GM23338 (cell line): ENCODE measurements around the gene RIT2. TPM values are rescaled to one million over a fixed set of nuclear protein-coding genes. Genes with fewer than 3 reads are reported as not detected.

Experiments used
- ATAC-seq: fragments of 200-7000 bp; cut with Tn5 transposase; 3 replicates; pipeline ENCODE4 v1.9.1; 2020
- DNase-seq: peaks from one replicate; pipeline ENCODE4 v3.0.0-alpha.2; 2015; ENCODE audit warnings: low spot score
- H2AFZ ChIP-seq: fragments of 200-600 bp; sonication (generic); 2 replicates; pipeline ENCODE4 v1.8.0; 2016; ENCODE audit warnings: antibody characterized with exemption, mild to moderate bottlenecking, moderate library complexity
- H3F3A ChIP-seq: fragments of 200-600 bp; sonication (generic); replicated peaks from 2 replicates; pipeline ENCODE4 v1.8.0; 2017; ENCODE audit warnings: antibody characterized with exemption, mixed run types, low read depth
- H3K27ac ChIP-seq: fragments of 200-600 bp; sonication (generic); 2 replicates; pipeline ENCODE4 v1.6.1; 2016; ENCODE audit warnings: low read depth
- H3K27me3 ChIP-seq: fragments of 200-600 bp; sonication (generic); 2 replicates; pipeline ENCODE4 v1.8.0; 2016; ENCODE audit warnings: mild to moderate bottlenecking, mixed run types, moderate library complexity; ENCODE audit not compliant: insufficient read depth
- H3K36me3 ChIP-seq: fragments of 200-600 bp; sonication (generic); 2 replicates; pipeline ENCODE4 v1.8.0; 2016; ENCODE audit warnings: mild to moderate bottlenecking; ENCODE audit not compliant: insufficient read depth
- H3K4me1 ChIP-seq: fragments of 200-600 bp; sonication (generic); 2 replicates; pipeline ENCODE4 v1.8.0; 2016; ENCODE audit warnings: mild to moderate bottlenecking, moderate library complexity; ENCODE audit not compliant: insufficient read depth
- H3K4me2 ChIP-seq: fragments of 200-600 bp; sonication (generic); 2 replicates; pipeline ENCODE4 v1.7.1; 2017; ENCODE audit warnings: mixed run types
- H3K4me3 ChIP-seq: fragments of 200-600 bp; sonication (generic); 2 replicates; pipeline ENCODE4 v1.6.1; 2016; ENCODE audit warnings: mixed run types
- H3K79me2 ChIP-seq: fragments of 200-600 bp; sonication (generic); replicated peaks from 2 replicates; pipeline ENCODE4 v1.8.0; 2017; ENCODE audit warnings: mild to moderate bottlenecking; ENCODE audit not compliant: insufficient read depth
- H3K9me2 ChIP-seq: fragments of 200-600 bp; sonication (generic); 2 replicates; pipeline ENCODE4 v1.8.0; 2017; ENCODE audit not compliant: insufficient read depth
- H4K20me1 ChIP-seq: fragments of 200-600 bp; sonication (generic); replicated peaks from 2 replicates; pipeline ENCODE4 v1.8.0; 2017; ENCODE audit warnings: mild to moderate bottlenecking; ENCODE audit not compliant: insufficient read depth
- H3K27ac Mint-ChIP-seq: 2 replicates; pipeline ENCODE4 v1.8.0; 2020; ENCODE audit warnings: inconsistent platforms, mild to moderate bottlenecking, moderate library complexity, mixed read lengths
- H3K27me3 Mint-ChIP-seq: 3 replicates; pipeline ENCODE4 v1.8.0; 2022; ENCODE audit warnings: low read depth, mild to moderate bottlenecking, moderate library complexity, mixed read lengths, inconsistent platforms; ENCODE audit not compliant: insufficient read depth, poor library complexity
- H3K36me3 Mint-ChIP-seq: 3 replicates; pipeline ENCODE4 v1.8.0; 2021; ENCODE audit warnings: low read depth, mild to moderate bottlenecking, inconsistent platforms, moderate library complexity, mixed read lengths
- H3K4me1 Mint-ChIP-seq: 3 replicates; pipeline ENCODE4 v1.8.0; 2020; ENCODE audit warnings: mild to moderate bottlenecking, inconsistent platforms, mixed read lengths
- H3K4me3 Mint-ChIP-seq: 3 replicates; pipeline ENCODE4 v1.8.0; 2021; ENCODE audit warnings: moderate library complexity, mild to moderate bottlenecking, inconsistent platforms, mixed read lengths
- H3K9me3 Mint-ChIP-seq: 3 replicates; pipeline ENCODE4 v1.8.0; 2020; ENCODE audit warnings: moderate library complexity, mild to moderate bottlenecking, inconsistent platforms, mixed read lengths
- CREB1 ChIP-seq: fragments of 250-450 bp; sonication (Bioruptor Pico); IDR thresholded peaks from 2 replicates; pipeline ENCODE4 v1.5.0; 2020; ENCODE audit warnings: low read depth, mild to moderate bottlenecking, moderate library complexity
- ETS1 ChIP-seq: IDR thresholded peaks from 2 replicates; pipeline ENCODE4 v1.6.1; 2016; ENCODE audit warnings: antibody characterized with exemption
- EZH2 ChIP-seq: fragments of 200-600 bp; sonication (generic); IDR thresholded peaks from one replicate; pipeline ENCODE4 v1.8.0; 2017; ENCODE audit warnings: antibody characterized with exemption, mild to moderate bottlenecking, low read depth; ENCODE audit not compliant: unreplicated experiment
- EZH2phosphoT487 ChIP-seq: fragments of 200-600 bp; sonication (generic); IDR thresholded peaks from one replicate; pipeline ENCODE4 v1.8.1; 2018; ENCODE audit warnings: antibody characterized with exemption; ENCODE audit not compliant: unreplicated experiment
- NANOG ChIP-seq: IDR thresholded peaks from 2 replicates; pipeline ENCODE4 v1.6.1; 2016; ENCODE audit warnings: antibody characterized with exemption, borderline replicate concordance
- REST ChIP-seq: IDR thresholded peaks from one replicate; pipeline ENCODE4 v1.6.1; 2018; ENCODE audit warnings: antibody characterized with exemption; ENCODE audit not compliant: unreplicated experiment
- STAT1 ChIP-seq: IDR thresholded peaks from one replicate; pipeline ENCODE4 v1.6.1; 2016; ENCODE audit warnings: antibody characterized with exemption; ENCODE audit not compliant: unreplicated experiment
- ZNF114 ChIP-seq: fragments of 250-450 bp; sonication (Bioruptor Pico); IDR thresholded peaks from 2 replicates; pipeline ENCODE4 v1.5.0; 2020; ENCODE audit warnings: mild to moderate bottlenecking, moderate library complexity
- ZNF462 ChIP-seq: fragments of 250-450 bp; sonication (Bioruptor Pico); IDR thresholded peaks from 2 replicates; pipeline ENCODE4 v1.5.0; 2020; ENCODE audit warnings: mild to moderate bottlenecking, moderate library complexity
- polyA plus RNA-seq: library from polyadenylated mRNA; unstranded; fragments of >200 nt; fragmentation: Nextera tagmentation; extraction: Ambion mirVana; gene quantifications from 2 replicates; pipeline ENCODE4 v1.2.1, GENCODE V29; 2016
- total RNA-seq: library from RNA; depleted of rRNA; stranded (reverse); fragments of >200 nt; shearing (Covaris generic); gene quantifications from 2 replicates; pipeline ENCODE4 v1.2.3, GENCODE V29; 2014

The RIT2 gene
- total and polyA plus RNA-seq, 2 experiments from 2014 or later = 1.9 to 8.8 TPM

GRCh38 chr18:43141208-43141607, 25.7 kb upstream of the RIT2 start:
- Mint-ChIP-seq H3K36me3 (peaks cover 16% of the 10 kb centered on the region; the same call in 2 of the 3 replicates), H3K4me1 (no peaks in the 10 kb centered on the region), H3K9me3 (peaks cover 25% of the 10 kb centered on the region), H3K4me3 (no peak overlapping the region), H3K27me3 (no peaks in the 10 kb centered on the region), H3K27ac (no peak overlapping the region)
- Histone ChIP-seq H4K20me1 (no peaks in the 10 kb centered on the region), H2AFZ (no peak overlapping the region), H3K4me3 (no peak overlapping the region), H3K27ac (no peak overlapping the region), H3K4me1 (no peaks in the 10 kb centered on the region), H3K9me2 (peaks cover 8% of the 10 kb centered on the region; the same call in 1 of the 2 replicates), H3K4me2 (no peak overlapping the region), H3F3A (no peaks in the 10 kb centered on the region), H3K27me3 (no peaks in the 10 kb centered on the region), H3K36me3 (no peaks in the 10 kb centered on the region), H3K79me2 (no peaks in the 10 kb centered on the region)
- TF ChIP-seq EZH2phosphoT487 (no peak), STAT1 (no peak)
- DNase-seq (no peak), ATAC-seq (no peak)

GRCh38 chr18:43139288-43139946, 23.9 kb upstream of the RIT2 start:
- no peaks in the 10 kb centered on the region for H3K4me1 ChIP-seq
- no peak overlapping the region for H3K4me2 ChIP-seq
- no peaks in the 10 kb centered on the region for H4K20me1 ChIP-seq
- DNase-seq (peak; percentile 8), ATAC-seq (no peak)
- H3K4me3 ChIP-seq = no peak overlapping the region
- H3K9me2 ChIP-seq = peaks cover 8% of the 10 kb centered on the region; the same call in 1 of the 2 replicates
- Mint-ChIP-seq H3K36me3 (peaks cover 25% of the 10 kb centered on the region), H3K9me3 (peaks cover 25% of the 10 kb centered on the region), H3K4me1 (no peaks in the 10 kb centered on the region), H3K4me3 (no peak overlapping the region), H3K27ac (no peak overlapping the region), H3K27me3 (peaks cover 1% of the 10 kb centered on the region)
- no peak overlapping the region; the same call in 1 of the 2 replicates for H2AFZ ChIP-seq
- no peaks in the 10 kb centered on the region for H3K79me2 ChIP-seq
- H3K27ac ChIP-seq = no peak overlapping the region
- H3K36me3 ChIP-seq = no peaks in the 10 kb centered on the region
- no peaks in the 10 kb centered on the region for H3K27me3 ChIP-seq
- no peaks in the 10 kb centered on the region for H3F3A ChIP-seq
- TF ChIP-seq ETS1 = no peak
- no peak for TF ChIP-seq EZH2
- no peak for TF ChIP-seq CREB1 (CRISPR knock-in tag)
- no peak for TF ChIP-seq EZH2phosphoT487
- TF ChIP-seq ZNF114 (CRISPR knock-in tag) = no peak
- TF ChIP-seq NANOG = no peak
- TF ChIP-seq STAT1 = no peak
- TF ChIP-seq REST = no peak
- TF ChIP-seq ZNF462 (CRISPR knock-in tag) = no peak
